Central memory CD8-positive, alpha-beta T cell (primary cell): ENCODE results near the gene SRSF9.
"Not testable (repeated sequence)": the region's sequence is repeated elsewhere in the genome, so short reads cannot be mapped to it uniquely, and the experiment has no call there.

ENCODE experiments used
- ATAC-seq: fragments of 150-1000 bp; cut with Tn5 transposase; replicated peaks from 2 replicates; pipeline ENCODE4 v1.10.0; 2022; ENCODE audit warnings: mild to moderate bottlenecking, moderate FRiP score, moderate number of reproducible peaks; ENCODE audit not compliant: poor library complexity, severe bottlenecking; ENCODE audit errors: extremely low read depth
- DNase-seq, 2 donors: peaks; one replicate each; pipeline ENCODE4 v3.0.0; 2021; ENCODE audit warnings: low spot score in 2 of 2
- H3K27ac Mint-ChIP-seq: one replicate; pipeline ENCODE4 v1.8.0; 2022; ENCODE audit warnings: low read depth, mild to moderate bottlenecking, moderate library complexity, mixed read lengths
- H3K27me3 Mint-ChIP-seq: one replicate; pipeline ENCODE4 v1.8.0; 2022; ENCODE audit warnings: mixed read lengths
- H3K36me3 Mint-ChIP-seq: one replicate; pipeline ENCODE4 v1.8.0; 2022; ENCODE audit warnings: mild to moderate bottlenecking, moderate library complexity, mixed read lengths; ENCODE audit not compliant: insufficient read depth
- H3K4me1 Mint-ChIP-seq: one replicate; pipeline ENCODE4 v1.8.0; 2022; ENCODE audit warnings: mixed read lengths
- H3K4me3 Mint-ChIP-seq: one replicate; pipeline ENCODE4 v1.8.0; 2022; ENCODE audit warnings: mild to moderate bottlenecking, moderate library complexity, mixed read lengths
- H3K9me3 Mint-ChIP-seq: one replicate; pipeline ENCODE4 v1.8.0; 2022; ENCODE audit warnings: mixed read lengths

SRSF9 gene

GRCh38 chr12:120469450-120470149, at the start of gene SRSF9:
SRSF9 (minus strand) TSS chr12:120469748; CDS start chr12:120469609, 139 bp downstream.
- DNase-seq = peak; percentile 94 to 96
- Mint-ChIP-seq H3K27ac (peak within 1 kb of the TSS; percentile 88), H3K9me3 (no peaks in the 10 kb centered on the region), H3K4me3 (peak within 1 kb of the TSS; percentile 88), H3K27me3 (no peaks in the 10 kb centered on the region), H3K4me1 (peaks cover 58% of the 10 kb centered on the region), H3K36me3 (peaks cover 34% of the 10 kb centered on the region)
- ATAC-seq = peak; percentile 92

GRCh38 chr12:120519324-120519723, 49.8 kb upstream of the SRSF9 start:
- not testable (repeated sequence) for H3K9me3 Mint-ChIP-seq, DNase-seq, H3K27ac Mint-ChIP-seq, H3K4me3 Mint-ChIP-seq, H3K4me1 Mint-ChIP-seq, H3K27me3 Mint-ChIP-seq, ATAC-seq
- peaks cover 17% of the 10 kb centered on the region for H3K36me3 Mint-ChIP-seq

GRCh38 chr12:120515496-120515895, 45.9 kb upstream of the SRSF9 start:
- H3K27me3 Mint-ChIP-seq = no peaks in the 10 kb centered on the region
- ATAC-seq = no peak
- peaks cover 18% of the 10 kb centered on the region for H3K36me3 Mint-ChIP-seq
- no peak for DNase-seq
- H3K9me3 Mint-ChIP-seq = no peaks in the 10 kb centered on the region
- no peak overlapping the region for H3K4me3 Mint-ChIP-seq
- H3K27ac Mint-ChIP-seq = no peak overlapping the region
- H3K4me1 Mint-ChIP-seq = peaks cover 5% of the 10 kb centered on the region

GRCh38 chr12:120514002-120514401, 44.5 kb upstream of the SRSF9 start:
- Mint-ChIP-seq H3K4me1 (peaks cover 10% of the 10 kb centered on the region), H3K4me3 (no peak overlapping the region), H3K9me3 (no peaks in the 10 kb centered on the region), H3K27ac (no peak overlapping the region), H3K27me3 (no peaks in the 10 kb centered on the region), H3K36me3 (peaks cover 17% of the 10 kb centered on the region)
- DNase-seq = no peak
- ATAC-seq = no peak

GRCh38 chr12:120508537-120508936, 39.0 kb upstream of the SRSF9 start:
- H3K4me3 Mint-ChIP-seq = no peak overlapping the region
- ATAC-seq = no peak
- DNase-seq = no peak
- no peaks in the 10 kb centered on the region for H3K9me3 Mint-ChIP-seq
- peaks cover 39% of the 10 kb centered on the region for H3K36me3 Mint-ChIP-seq
- no peaks in the 10 kb centered on the region for H3K27me3 Mint-ChIP-seq
- H3K4me1 Mint-ChIP-seq = peaks cover 4% of the 10 kb centered on the region
- H3K27ac Mint-ChIP-seq = no peak overlapping the region

- DNase-seq (no peak), ATAC-seq (no peak)
- no peak overlapping the region for H3K27ac Mint-ChIP-seq
- no peak overlapping the region for H3K4me3 Mint-ChIP-seq
- peaks cover 41% of the 10 kb centered on the region for H3K36me3 Mint-ChIP-seq
- no peaks in the 10 kb centered on the region for H3K9me3 Mint-ChIP-seq
- H3K27me3 Mint-ChIP-seq = no peaks in the 10 kb centered on the region
- H3K4me1 Mint-ChIP-seq = peaks cover 1% of the 10 kb centered on the region
Observed at GRCh38 chr12:120504587-120504986, 35.0 kb upstream of the SRSF9 start.

GRCh38 chr12:120500581-120500980, 31.0 kb upstream of the SRSF9 start:
- no peaks in the 10 kb centered on the region for H3K27me3 Mint-ChIP-seq
- peaks cover 24% of the 10 kb centered on the region for H3K4me1 Mint-ChIP-seq
- DNase-seq = no peak
- peak overlapping the region; percentile 44 for H3K27ac Mint-ChIP-seq
- H3K4me3 Mint-ChIP-seq = no peak overlapping the region
- peaks cover 45% of the 10 kb centered on the region for H3K36me3 Mint-ChIP-seq
- no peaks in the 10 kb centered on the region for H3K9me3 Mint-ChIP-seq
- no peak for ATAC-seq

- DNase-seq (no peak), ATAC-seq (no peak)
- H3K36me3 Mint-ChIP-seq = peaks cover 39% of the 10 kb centered on the region
- no peak overlapping the region for H3K27ac Mint-ChIP-seq
- no peaks in the 10 kb centered on the region for H3K27me3 Mint-ChIP-seq
- H3K4me3 Mint-ChIP-seq = no peak overlapping the region
- H3K9me3 Mint-ChIP-seq = no peaks in the 10 kb centered on the region
- peaks cover 32% of the 10 kb centered on the region for H3K4me1 Mint-ChIP-seq
Observed at GRCh38 chr12:120498870-120499515, 29.4 kb upstream of the SRSF9 start.

- H3K4me1 Mint-ChIP-seq = peaks cover 32% of the 10 kb centered on the region
- H3K27ac Mint-ChIP-seq = peak overlapping the region; percentile 91
- no peak for DNase-seq
- peak overlapping the region; percentile 90 for H3K4me3 Mint-ChIP-seq
- peaks cover 32% of the 10 kb centered on the region for H3K36me3 Mint-ChIP-seq
- ATAC-seq = no peak
- H3K27me3 Mint-ChIP-seq = no peaks in the 10 kb centered on the region
- H3K9me3 Mint-ChIP-seq = no peaks in the 10 kb centered on the region
Observed at GRCh38 chr12:120497524-120498150, 28.1 kb upstream of the SRSF9 start.

- ATAC-seq = peak; percentile 44
- Mint-ChIP-seq H3K9me3 (no peaks in the 10 kb centered on the region), H3K4me3 (peak overlapping the region; percentile 90), H3K27ac (peak overlapping the region; percentile 91), H3K4me1 (peaks cover 32% of the 10 kb centered on the region), H3K36me3 (peaks cover 32% of the 10 kb centered on the region), H3K27me3 (no peaks in the 10 kb centered on the region)
- DNase-seq = peak; percentile 32 to 42
Observed at GRCh38 chr12:120496413-120497340, 27.1 kb upstream of the SRSF9 start.

GRCh38 chr12:120495731-120496412, 26.3 kb upstream of the SRSF9 start, which contains the start of gene DYNLL1:
DYNLL1 (plus strand) TSS chr12:120496113; CDS start chr12:120496422, 309 bp downstream.
- ATAC-seq = peak; percentile 94
- no peaks in the 10 kb centered on the region for H3K9me3 Mint-ChIP-seq
- peaks cover 30% of the 10 kb centered on the region for H3K36me3 Mint-ChIP-seq
- H3K4me3 Mint-ChIP-seq = peak within 1 kb of the TSS; percentile 90
- H3K27me3 Mint-ChIP-seq = no peaks in the 10 kb centered on the region
- DNase-seq = peak; percentile 98 to 99
- peaks cover 32% of the 10 kb centered on the region for H3K4me1 Mint-ChIP-seq
- peak within 1 kb of the TSS; percentile 91 for H3K27ac Mint-ChIP-seq
